Breast epithelium (tissue), 3 donors: ENCODE measurements around the gene S100A10.

Experiments
- CTCF ChIP-seq, 3 donors: fragments of 450-650 bp; IDR thresholded peaks; one replicate each; pipeline ENCODE4 v1.5.1; 2016 to 2017; ENCODE audit warnings: antibody characterized with exemption in 3 of 3, mild to moderate bottlenecking in 3 of 3, moderate library complexity in 3 of 3
- POLR2A ChIP-seq: fragments of 450-650 bp; IDR thresholded peaks from one replicate; pipeline ENCODE4 v1.6.1; 2016; ENCODE audit warnings: antibody characterized with exemption, mild to moderate bottlenecking, moderate library complexity

- TF ChIP-seq POLR2A (no peak), CTCF (IDR thresholded peaks at IDR 0.05) (peak in 1 of 3 donors; percentile 41)
These were observed 20.1 kb upstream of the S100A10 start for GRCh38 chr1:152013664-152014237.
